IMR-90 (cell line): ENCODE results near the gene TSPAN14. TPM values are rescaled to one million over a fixed set of nuclear protein-coding genes. Genes with fewer than 3 reads are reported as not detected.
A peak's percentile ranks its signal among the peaks of the same experiment; 100 is the strongest.

Experiments used
- ATAC-seq: fragments of 200-7000 bp; cut with Tn5 transposase; 2 replicates; pipeline ENCODE4 v1.9.1; 2020; ENCODE audit warnings: low read depth, mild to moderate bottlenecking, moderate library complexity
- BruUV-seq: library from RNA; stranded (reverse); fragments of 400-500 nt; replicated peaks from 2 replicates; lab custom pipeline; 2021; lab: Mats Ljungman, UMichigan
- CTCF ChIA-PET: fragments of 300-600 bp; formaldehyde crosslinking; extraction: SDS; loops from one replicate; lab custom pipeline; 2021; ENCODE audit warnings: antibody characterized with exemption; lab: Yijun Ruan, JAX
- POLR2A ChIA-PET: fragments of 300-600 bp; sonication (Branson Sonifier 250); formaldehyde crosslinking; loops from one replicate; lab custom pipeline; 2022; ENCODE audit warnings: antibody characterized with exemption; ENCODE audit not compliant: unreplicated experiment; lab: Charles Lee
- DNase-seq: peaks from one replicate; pipeline ENCODE4 v3.0.0; 2013
- H2AFZ ChIP-seq: replicated peaks from 2 replicates; pipeline ENCODE3; 2013; ENCODE audit warnings: low read length, mild to moderate bottlenecking; ENCODE audit not compliant: poor library complexity
- H2AK5ac ChIP-seq: 2 replicates; pipeline ENCODE4 v1.6.1; 2013; ENCODE audit warnings: low read depth, low read length, inconsistent platforms
- H2AK9ac ChIP-seq: replicated peaks from 2 replicates; pipeline ENCODE3; 2013; ENCODE audit warnings: mild to moderate bottlenecking, low read depth, low read length, moderate library complexity; ENCODE audit not compliant: poor library complexity
- H2BK120ac ChIP-seq: 2 replicates; pipeline ENCODE4 v1.6.1; 2013; ENCODE audit warnings: low read depth, low read length, inconsistent platforms
- H2BK15ac ChIP-seq: 3 replicates; pipeline ENCODE4 v1.6.1; 2013; ENCODE audit warnings: low read depth, low read length, inconsistent platforms
- H2BK20ac ChIP-seq: 2 replicates; pipeline ENCODE4 v1.6.1; 2013; ENCODE audit warnings: low read depth, mild to moderate bottlenecking, inconsistent platforms, low read length, moderate library complexity
- H2BK5ac ChIP-seq: 2 replicates; pipeline ENCODE4 v1.6.1; 2013; ENCODE audit warnings: mild to moderate bottlenecking, low read depth, low read length, inconsistent platforms; ENCODE audit not compliant: poor library complexity, severe bottlenecking
- H3K14ac ChIP-seq: replicated peaks from 2 replicates; pipeline ENCODE4 v1.6.1; 2013; ENCODE audit warnings: low read depth, low read length, inconsistent platforms
- H3K18ac ChIP-seq: 2 replicates; pipeline ENCODE4 v1.6.1; 2013; ENCODE audit warnings: low read depth, low read length, control low read depth
- H3K23ac ChIP-seq: 2 replicates; pipeline ENCODE4 v1.6.1; 2013; ENCODE audit warnings: low read depth, low read length, inconsistent platforms
- H3K27ac ChIP-seq: 2 replicates; pipeline ENCODE4 v1.5.1; 2013; ENCODE audit warnings: mild to moderate bottlenecking, control low read depth, low read length; ENCODE audit not compliant: insufficient read depth
- H3K27me3 ChIP-seq: 2 replicates; pipeline ENCODE4 v1.6.1; 2013; ENCODE audit warnings: low read length; ENCODE audit not compliant: control insufficient read depth, insufficient read depth
- H3K36me3 ChIP-seq: 2 replicates; pipeline ENCODE4 v1.6.1; 2013; ENCODE audit warnings: low read length, mixed read lengths; ENCODE audit not compliant: control insufficient read depth, insufficient read depth
- H3K4ac ChIP-seq: 2 replicates; pipeline ENCODE4 v1.6.1; 2013; ENCODE audit warnings: low read depth, low read length, inconsistent platforms
- H3K4me1 ChIP-seq: 2 replicates; pipeline ENCODE4 v1.6.1; 2013; ENCODE audit warnings: low read length, mixed read lengths; ENCODE audit not compliant: control insufficient read depth, insufficient read depth
- H3K4me2 ChIP-seq: 2 replicates; pipeline ENCODE4 v1.6.1; 2013; ENCODE audit warnings: low read depth, mild to moderate bottlenecking, control low read depth, low read length, moderate library complexity
- H3K4me3 ChIP-seq: 2 replicates; pipeline ENCODE4 v1.5.1; 2013; ENCODE audit warnings: low read depth, mild to moderate bottlenecking, control low read depth, low read length, moderate library complexity; ENCODE audit not compliant: insufficient read depth
- H3K56ac ChIP-seq: 2 replicates; pipeline ENCODE4 v1.6.1; 2013; ENCODE audit warnings: low read length, inconsistent platforms; ENCODE audit not compliant: insufficient read depth; ENCODE audit errors: extremely low read depth
- H3K79me1 ChIP-seq, 2 experiments: 2 replicates each; pipeline ENCODE4 v1.6.1; 2013; ENCODE audit warnings: low read length in 2 of 2, inconsistent platforms in 1 of 2, low read depth in 1 of 2
- H3K9ac ChIP-seq: 2 replicates; pipeline ENCODE4 v1.6.1; 2013; ENCODE audit warnings: low read depth, low read length, control low read depth
- H3K9me1 ChIP-seq: 2 replicates; pipeline ENCODE4 v1.6.1; 2013; ENCODE audit warnings: low read length, inconsistent platforms; ENCODE audit not compliant: insufficient read depth
- H3K9me3 ChIP-seq: 2 replicates; pipeline ENCODE4 v1.6.1; 2013; ENCODE audit warnings: low read length; ENCODE audit not compliant: control insufficient read depth, insufficient read depth
- H4K20me1 ChIP-seq: 2 replicates; pipeline ENCODE4 v1.6.1; 2013; ENCODE audit warnings: low read length, inconsistent platforms; ENCODE audit not compliant: insufficient read depth
- H4K5ac ChIP-seq: 2 replicates; pipeline ENCODE4 v1.6.1; 2013; ENCODE audit warnings: mild to moderate bottlenecking, low read depth, low read length, control low read depth
- H4K8ac ChIP-seq, 2 experiments: 2 replicates each; pipeline ENCODE4 v1.6.1; 2013; ENCODE audit warnings: low read depth in 2 of 2, low read length in 2 of 2, control low read depth in 1 of 2, inconsistent platforms in 1 of 2
- H4K91ac ChIP-seq: 2 replicates; pipeline ENCODE4 v1.6.1; 2013; ENCODE audit warnings: low read depth, low read length, inconsistent platforms; ENCODE audit not compliant: insufficient read depth
- BHLHE40 ChIP-seq: fragments of 150-350 bp; IDR thresholded peaks from 2 replicates; pipeline ENCODE4 v1.6.1; 2016; ENCODE audit warnings: mild to moderate bottlenecking, low read depth, low read length
- CEBPB ChIP-seq: IDR thresholded peaks from 2 replicates; pipeline ENCODE4 v1.6.1; 2012; ENCODE audit warnings: low read depth, low read length, improper control_type of control experiment
- CHD1 ChIP-seq: IDR thresholded peaks from 2 replicates; pipeline ENCODE4 v1.6.1; 2012; ENCODE audit warnings: low read depth, low read length, improper control_type of control experiment
- FOS ChIP-seq: fragments of 150-350 bp; IDR thresholded peaks from 2 replicates; pipeline ENCODE4 v1.6.1; 2016; ENCODE audit warnings: low read depth, low read length
- MAFK ChIP-seq: IDR thresholded peaks from 2 replicates; pipeline ENCODE4 v1.6.1; 2012; ENCODE audit warnings: low read depth, low read length, improper control_type of control experiment
- MAZ ChIP-seq: IDR thresholded peaks from 2 replicates; pipeline ENCODE4 v1.6.1; 2012; ENCODE audit warnings: low read depth, mild to moderate bottlenecking, low read length, improper control_type of control experiment, moderate library complexity, borderline replicate concordance
- MXI1 ChIP-seq: IDR thresholded peaks from 2 replicates; pipeline ENCODE4 v1.6.1; 2012; ENCODE audit warnings: low read depth, mild to moderate bottlenecking, low read length, moderate library complexity, borderline replicate concordance
- NFE2L2 ChIP-seq: fragments of 150-350 bp; IDR thresholded peaks from 2 replicates; pipeline ENCODE4 v1.6.1; 2016; ENCODE audit warnings: low read depth, mild to moderate bottlenecking, low read length
- POLR2A ChIP-seq: IDR thresholded peaks from 2 replicates; pipeline ENCODE4 v1.6.1; 2012; ENCODE audit warnings: mild to moderate bottlenecking, low read depth, low read length
- RAD21 ChIP-seq: IDR thresholded peaks from 2 replicates; pipeline ENCODE4 v1.6.1; 2012; ENCODE audit warnings: low read length, improper control_type of control experiment
- RCOR1 ChIP-seq: IDR thresholded peaks from 2 replicates; pipeline ENCODE4 v1.6.1; 2012; ENCODE audit warnings: mild to moderate bottlenecking, low read length, improper control_type of control experiment; ENCODE audit not compliant: insufficient replicate concordance
- RFX5 ChIP-seq: IDR thresholded peaks from 2 replicates; pipeline ENCODE4 v1.8.0; 2012; ENCODE audit warnings: low read depth, mild to moderate bottlenecking, low read length, moderate library complexity
- SMC3 ChIP-seq: fragments of 150-350 bp; IDR thresholded peaks from 2 replicates; pipeline ENCODE4 v1.6.1; 2016; ENCODE audit warnings: low read depth, mild to moderate bottlenecking, antibody characterized with exemption, low read length, moderate library complexity
- USF2 ChIP-seq: fragments of 150-350 bp; IDR thresholded peaks from 2 replicates; pipeline ENCODE4 v1.6.1; 2017; ENCODE audit warnings: mild to moderate bottlenecking, antibody characterized with exemption, low read length, low read depth
- WGBS, 2 experiments: methylation state at CpG; one replicate each; pipeline versions ENCODE4 v1.1.5 to v1.1.7; 2013; ENCODE audit warnings: missing lambda C conversion rate in 2 of 2; ENCODE audit not compliant: insufficient read length in 1 of 2; ENCODE audit errors: extremely low coverage in 2 of 2; 5-methylcytosine and 5-hydroxymethylcytosine counted together
- dilution Hi-C: fragments of 300-500 bp; cut with HindIII; formaldehyde crosslinking; loops from one replicate; pipeline ENCODE4 v1.14.3; 2018; ENCODE audit warnings: low sequenced_read_pairs; ENCODE audit not compliant: unreplicated experiment
- in situ Hi-C: fragments of 300-500 bp; cut with MboI; formaldehyde crosslinking; loops from 3 replicates; pipeline ENCODE4 v1.14.3; 2019; ENCODE audit warnings: low sequenced_read_pairs, inconsistent platforms, mixed read lengths
- intact Hi-C: fragments of 100-400 bp; cut with micrococcal nuclease; formaldehyde crosslinking; loops from 2 replicates; pipeline ENCODE4 v1.10.0; 2022
- polyA plus RNA-seq, 3 experiments: library from polyadenylated mRNA; depleted of rRNA; stranded (reverse); fragments of >200 nt; gene quantifications; 2 replicates each; pipeline ENCODE4 v1.2.3, GENCODE V29; 2012; ENCODE audit warnings: low replicate concordance in 1 of 3
- total RNA-seq: library from RNA; depleted of rRNA; stranded (reverse); fragments of >200 nt; gene quantifications from 2 replicates; pipeline ENCODE4 v1.2.3, GENCODE V29; 2012
- TF ChIP-seq, protein P1 (sequence below): conservative IDR thresholded peaks from 2 replicates; pipeline ENCODE4 v1.5.1; 2012; ENCODE audit warnings: mild to moderate bottlenecking, low read depth, low read length, improper control_type of control experiment
- TF ChIP-seq, protein P2 (sequence below): fragments of 150-350 bp; IDR thresholded peaks from 2 replicates; pipeline ENCODE4 v1.6.1; 2016; ENCODE audit warnings: low read depth, mild to moderate bottlenecking, low read length, moderate library complexity, borderline replicate concordance

The TSPAN14 gene
- total and polyA plus RNA-seq, 2 of the 4 experiments (the other 2 are of a cell fraction), result 18.5 to 43.0 TPM

DNA sequence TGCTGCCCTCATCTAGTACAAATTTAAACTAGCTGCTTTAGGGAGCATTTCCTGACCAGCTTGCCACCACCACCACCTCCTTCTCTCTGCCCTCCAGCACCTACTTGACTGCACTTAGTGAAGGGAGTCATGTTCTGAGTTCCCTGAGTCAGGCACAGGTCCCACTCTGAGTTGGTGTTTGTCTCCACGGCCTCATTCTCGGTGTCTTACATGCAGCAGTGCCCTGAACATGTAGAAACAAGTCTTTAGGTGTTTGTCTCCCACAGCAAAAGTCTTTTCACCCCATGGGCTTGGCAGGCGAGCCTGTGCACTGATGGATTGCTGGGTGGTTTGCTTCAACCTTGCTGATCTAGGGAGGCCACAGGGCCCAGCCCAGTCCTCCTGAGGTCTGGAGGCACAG is 16.9 kb downstream of the TSPAN14 start:
- Histone ChIP-seq H4K5ac (no peak overlapping the region), H3K4ac (peak overlapping the region; percentile 76; the same call in 1 of the 2 replicates), H3K9ac (no peak overlapping the region), H2BK20ac (no peak overlapping the region), H3K4me2 (no peak overlapping the region), H3K79me1 (peaks cover 30 to 72% of the 10 kb centered on the region in 2 experiments), H3K14ac (no peak overlapping the region), H3K9me1 (peaks cover 35% of the 10 kb centered on the region), H3K9me3 (no peaks in the 10 kb centered on the region), H3K4me1 (peaks cover 27% of the 10 kb centered on the region), H3K27me3 (no peaks in the 10 kb centered on the region), H4K91ac (peak overlapping the region; percentile 24; the same call in 1 of the 2 replicates), H3K18ac (no peak overlapping the region), H2AK9ac (peak overlapping the region; percentile 79), H4K8ac (peak overlapping the region in 1 of 2 experiments; percentile 8; a peak in 1 of 4 replicates), H2AFZ (no peak overlapping the region), H2AK5ac (peak overlapping the region; percentile 4; the same call in 1 of the 2 replicates), H3K56ac (no peak overlapping the region), H2BK15ac (peak overlapping the region; percentile 12; the same call in 1 of the 3 replicates), H3K23ac (no peak overlapping the region), H2BK5ac (peak overlapping the region; percentile 19), H3K27ac (no peak overlapping the region), H2BK120ac (no peak overlapping the region; the same call in 1 of the 2 replicates), H4K20me1 (peaks cover 26% of the 10 kb centered on the region), H3K4me3 (no peak overlapping the region), H3K36me3 (peaks cover 4% of the 10 kb centered on the region; the same call in 1 of the 2 replicates)
- intact Hi-C loops, result no loop called here
- TF ChIP-seq NFE2L2 (no peak), MXI1 (no peak), MAZ (no peak), FOS (no peak), RAD21 (no peak), BHLHE40 (no peak), USF2 (no peak), CHD1 (no peak), SMC3 (no peak), POLR2A (no peak), RCOR1 (no peak), MAFK (no peak), RFX5 (no peak), CEBPB (no peak)
- TF ChIP-seq, protein P1, sequence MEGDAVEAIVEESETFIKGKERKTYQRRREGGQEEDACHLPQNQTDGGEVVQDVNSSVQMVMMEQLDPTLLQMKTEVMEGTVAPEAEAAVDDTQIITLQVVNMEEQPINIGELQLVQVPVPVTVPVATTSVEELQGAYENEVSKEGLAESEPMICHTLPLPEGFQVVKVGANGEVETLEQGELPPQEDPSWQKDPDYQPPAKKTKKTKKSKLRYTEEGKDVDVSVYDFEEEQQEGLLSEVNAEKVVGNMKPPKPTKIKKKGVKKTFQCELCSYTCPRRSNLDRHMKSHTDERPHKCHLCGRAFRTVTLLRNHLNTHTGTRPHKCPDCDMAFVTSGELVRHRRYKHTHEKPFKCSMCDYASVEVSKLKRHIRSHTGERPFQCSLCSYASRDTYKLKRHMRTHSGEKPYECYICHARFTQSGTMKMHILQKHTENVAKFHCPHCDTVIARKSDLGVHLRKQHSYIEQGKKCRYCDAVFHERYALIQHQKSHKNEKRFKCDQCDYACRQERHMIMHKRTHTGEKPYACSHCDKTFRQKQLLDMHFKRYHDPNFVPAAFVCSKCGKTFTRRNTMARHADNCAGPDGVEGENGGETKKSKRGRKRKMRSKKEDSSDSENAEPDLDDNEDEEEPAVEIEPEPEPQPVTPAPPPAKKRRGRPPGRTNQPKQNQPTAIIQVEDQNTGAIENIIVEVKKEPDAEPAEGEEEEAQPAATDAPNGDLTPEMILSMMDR, result no peak
- TF ChIP-seq, protein P2, sequence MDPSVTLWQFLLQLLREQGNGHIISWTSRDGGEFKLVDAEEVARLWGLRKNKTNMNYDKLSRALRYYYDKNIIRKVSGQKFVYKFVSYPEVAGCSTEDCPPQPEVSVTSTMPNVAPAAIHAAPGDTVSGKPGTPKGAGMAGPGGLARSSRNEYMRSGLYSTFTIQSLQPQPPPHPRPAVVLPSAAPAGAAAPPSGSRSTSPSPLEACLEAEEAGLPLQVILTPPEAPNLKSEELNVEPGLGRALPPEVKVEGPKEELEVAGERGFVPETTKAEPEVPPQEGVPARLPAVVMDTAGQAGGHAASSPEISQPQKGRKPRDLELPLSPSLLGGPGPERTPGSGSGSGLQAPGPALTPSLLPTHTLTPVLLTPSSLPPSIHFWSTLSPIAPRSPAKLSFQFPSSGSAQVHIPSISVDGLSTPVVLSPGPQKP, result no peak
- dilution Hi-C loops, result no loop called here
- WGBS, 2 experiments, result no CpG with 5 or more reads among the region's 3 CpGs
- DNase-seq, result no peak
- no peak for ATAC-seq
- POLR2A ChIA-PET, result no interaction called here
- in situ Hi-C loops, result loop anchor here (25.0 kb wide), 1 partner anchor 309 kb away; no protein-coding TSS in a partner anchor
- no TSS peak for BruUV-seq
- CTCF ChIA-PET, result interaction anchor here (2.6 kb wide), 1 partner anchor 35 kb away, joined by 11 read pairs; no protein-coding TSS in a partner anchor
